HK-2 (cell line): ENCODE results near the gene ARL8A.

Experiments used
- DNase-seq: peaks from one replicate; pipeline ENCODE4 v3.0.0-alpha.2; 2018; ENCODE audit not compliant: unreplicated experiment

Gene ARL8A

DNA sequence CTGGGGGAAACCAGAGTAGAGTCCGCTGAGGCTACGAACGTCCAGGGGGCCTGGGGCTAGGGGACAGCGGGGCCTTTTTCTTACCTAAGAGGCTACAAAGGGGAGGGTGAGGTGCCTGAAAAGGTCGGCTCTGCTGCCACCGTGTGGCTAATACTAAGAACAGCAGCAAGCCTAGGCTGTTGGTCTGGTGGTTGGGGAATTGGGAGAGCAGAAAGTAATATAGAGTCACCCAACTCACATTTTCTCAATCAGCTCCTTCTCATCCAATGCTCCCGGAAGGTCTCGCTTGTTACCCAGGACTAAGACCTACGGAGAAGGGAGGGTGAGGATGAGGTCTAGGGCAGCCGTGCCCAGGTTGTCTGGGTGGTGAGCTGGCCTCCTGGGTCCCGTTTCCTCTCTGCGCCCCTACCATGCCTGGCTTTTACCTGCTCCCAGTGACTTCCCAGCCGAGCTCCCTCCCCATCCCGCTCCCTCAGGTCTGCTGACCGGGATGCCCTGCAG, 9.3 kb downstream of the ARL8A start:
- DNase-seq: peak; percentile 60

DNA sequence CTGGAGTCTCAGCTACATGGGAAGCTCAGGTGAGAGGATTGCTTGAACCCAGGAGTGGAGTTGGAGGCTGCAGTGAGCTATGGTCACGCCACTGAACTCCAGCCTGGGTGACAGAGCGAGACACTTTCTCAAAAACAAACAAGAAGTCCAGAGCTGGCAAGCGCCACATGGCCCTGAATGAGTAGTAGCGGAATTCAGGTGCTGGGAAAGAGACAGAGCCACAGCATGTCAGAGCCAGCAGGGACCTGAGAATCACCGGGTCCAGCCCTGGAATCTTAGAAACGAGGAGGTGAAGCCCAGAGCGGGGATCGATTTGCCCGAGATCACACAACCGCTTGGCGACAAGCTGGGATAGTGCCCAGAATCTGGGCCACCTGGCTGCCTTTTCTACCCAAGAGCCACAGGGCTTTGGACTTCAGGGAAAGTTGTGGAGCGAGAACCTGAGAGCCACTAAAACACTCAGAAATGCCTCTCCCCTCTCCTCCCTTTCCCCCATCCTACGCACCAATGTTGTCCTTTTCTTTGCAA, 9.8 kb downstream of the ARL8A start:
- no peak for DNase-seq

DNA sequence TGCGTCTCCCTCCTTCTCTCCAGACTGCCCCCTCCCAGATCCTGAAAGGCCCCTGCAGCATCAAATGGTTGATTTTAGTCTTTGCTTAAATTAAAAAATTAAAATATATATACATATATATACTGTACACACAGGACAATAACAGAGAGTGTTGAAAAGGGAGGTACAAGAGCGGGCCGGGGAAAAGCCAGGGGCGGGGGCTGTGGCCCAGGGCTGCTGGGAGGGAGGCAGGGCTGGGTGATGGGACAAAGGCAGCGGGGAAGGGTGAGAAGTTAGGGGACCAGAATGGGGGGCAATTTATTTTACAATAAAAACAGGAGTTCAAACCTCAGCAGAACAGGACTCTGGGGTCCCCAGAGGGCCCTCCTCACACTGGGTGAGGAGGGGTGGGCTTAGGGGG, 10.5 kb downstream of the ARL8A start:
- no peak for DNase-seq

DNA sequence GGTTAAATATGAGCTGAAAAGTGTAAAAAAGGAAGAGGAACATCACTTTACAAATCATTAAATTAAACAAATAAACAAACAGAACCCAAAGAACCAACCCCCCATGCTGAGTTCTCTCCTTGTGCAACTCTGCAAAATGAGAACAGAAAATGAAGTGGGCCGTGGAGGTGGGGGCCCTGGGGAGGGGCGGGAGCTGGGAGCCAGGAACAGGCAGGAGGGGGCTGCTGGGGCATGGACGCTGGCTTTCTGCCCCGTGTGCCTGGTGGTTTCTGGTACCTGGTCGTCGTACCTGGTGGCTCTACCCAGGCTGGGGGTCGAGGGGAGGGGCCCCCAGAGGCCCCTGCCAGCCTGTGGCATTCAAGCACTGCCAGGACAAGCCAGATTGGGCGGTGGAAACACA, 11.0 kb downstream of the ARL8A start:
- DNase-seq: no peak

DNA sequence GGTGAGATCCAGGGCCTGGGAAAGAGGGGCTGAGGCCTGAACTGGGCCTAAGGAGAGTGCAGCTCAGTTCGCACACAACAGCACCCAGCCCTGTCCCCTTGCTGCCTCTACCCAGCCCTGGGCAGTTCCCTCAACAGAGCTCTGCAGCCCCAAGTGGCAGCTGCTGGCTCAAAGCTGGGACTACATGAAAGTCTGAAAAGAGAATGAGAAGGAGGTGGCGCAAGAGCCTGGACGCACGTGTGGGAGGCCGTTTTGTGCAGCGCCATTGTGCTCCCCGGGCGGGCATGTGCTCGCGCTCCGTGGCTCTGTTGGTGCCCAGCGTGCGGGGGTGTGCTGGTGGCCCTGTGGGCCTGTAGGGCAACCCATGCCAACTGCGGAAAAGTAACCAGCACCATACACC, 11.5 kb downstream of the ARL8A start:
- DNase-seq: no peak

DNA sequence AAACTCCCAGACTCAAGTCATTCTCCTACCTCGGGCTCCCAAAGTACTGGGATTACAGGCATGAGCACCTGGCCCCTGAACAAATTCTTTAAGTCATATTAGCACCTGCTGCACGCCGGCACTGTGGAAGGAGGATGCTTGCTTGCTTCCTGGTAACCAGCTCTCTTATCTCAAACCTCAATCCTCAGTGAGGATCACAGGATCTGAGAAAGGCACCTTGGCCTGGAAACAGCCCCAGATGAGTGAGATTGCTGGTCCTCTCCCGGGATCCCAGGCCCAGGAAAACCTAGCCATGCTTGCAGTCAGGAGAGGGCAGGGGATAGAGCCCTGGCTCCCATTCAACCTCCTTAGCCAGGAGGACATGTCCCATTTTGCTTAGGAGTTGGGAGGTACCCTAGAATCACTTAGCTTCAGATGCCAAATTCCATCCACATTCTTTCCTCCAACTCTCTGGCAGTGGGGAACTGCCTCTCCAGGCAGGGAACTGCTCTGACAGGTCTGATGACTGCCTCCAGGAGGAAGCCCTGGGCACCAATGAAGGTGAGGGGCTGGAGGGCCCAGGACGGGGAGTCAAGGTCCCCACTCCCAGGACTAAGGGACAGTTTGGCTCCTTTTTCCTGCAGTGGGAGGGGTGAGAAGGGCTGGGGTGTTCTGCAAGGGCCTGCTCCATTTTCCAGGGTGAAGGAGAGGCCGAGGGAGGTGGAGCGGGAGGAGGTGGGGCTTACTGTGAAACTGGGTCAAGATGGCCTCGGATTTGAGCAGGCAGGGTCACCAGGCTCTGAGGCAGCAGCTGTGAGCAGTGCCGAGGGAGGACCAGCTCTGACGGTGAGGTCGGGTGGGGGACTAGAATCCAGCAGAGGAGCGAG, 12.3 kb downstream of the ARL8A start:
- DNase-seq: no peak

DNA sequence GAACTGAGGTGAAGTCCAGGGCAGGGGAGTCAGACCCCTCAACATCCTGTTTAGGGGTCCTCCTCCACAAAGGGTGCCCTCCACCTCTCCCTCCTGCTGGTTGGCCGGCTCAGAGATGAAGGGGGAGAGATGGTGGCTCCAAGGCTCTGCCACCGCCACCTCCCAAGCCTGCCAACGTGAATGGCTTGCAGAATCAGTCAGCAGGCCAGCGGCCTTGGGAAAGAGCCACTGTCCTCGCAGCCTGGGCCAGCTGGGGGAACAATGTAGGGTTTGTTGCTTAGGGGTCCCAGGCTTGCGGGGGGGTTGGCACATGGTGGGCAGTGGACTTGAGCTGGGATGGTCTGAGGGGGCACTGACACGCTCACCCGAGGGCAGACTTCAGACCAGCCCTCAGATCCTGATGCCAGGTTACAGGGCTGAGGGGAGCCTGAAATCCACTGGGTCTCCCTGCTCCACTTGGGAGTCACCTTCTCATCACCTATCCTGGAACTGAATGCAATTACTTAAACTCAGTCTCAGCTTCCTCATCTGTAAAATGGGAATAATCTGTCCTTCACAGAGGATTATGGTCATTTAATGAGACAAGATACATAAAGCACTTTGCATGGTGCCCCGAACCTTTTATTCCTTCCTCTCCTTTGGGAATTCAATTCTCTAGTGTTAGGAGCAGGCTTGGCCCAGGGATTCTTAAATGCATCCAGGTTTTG, 13.6 kb downstream of the ARL8A start:
- DNase-seq: no peak

DNA sequence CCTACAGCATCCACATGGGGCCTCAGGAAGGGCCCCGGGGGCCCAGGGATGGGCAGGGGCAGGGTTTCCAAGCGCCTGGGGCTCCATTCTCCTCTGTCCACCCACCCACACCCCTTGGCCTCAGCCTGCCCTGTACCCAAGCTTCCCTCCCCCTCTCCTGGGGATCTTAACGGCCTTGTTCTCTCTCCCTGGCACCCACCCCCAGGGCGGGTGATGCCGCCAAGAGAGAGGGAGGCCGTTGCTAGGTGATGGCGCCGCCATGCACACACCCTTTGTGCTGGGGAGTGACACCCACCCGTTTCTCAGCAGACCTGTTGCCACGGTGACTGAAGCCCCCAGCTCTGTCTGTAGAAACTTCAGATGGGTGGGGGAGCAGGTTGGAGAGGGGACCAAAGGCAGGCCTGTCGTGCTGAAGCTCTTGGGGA, 14.2 kb downstream of the ARL8A start:
- DNase-seq: no peak

DNA sequence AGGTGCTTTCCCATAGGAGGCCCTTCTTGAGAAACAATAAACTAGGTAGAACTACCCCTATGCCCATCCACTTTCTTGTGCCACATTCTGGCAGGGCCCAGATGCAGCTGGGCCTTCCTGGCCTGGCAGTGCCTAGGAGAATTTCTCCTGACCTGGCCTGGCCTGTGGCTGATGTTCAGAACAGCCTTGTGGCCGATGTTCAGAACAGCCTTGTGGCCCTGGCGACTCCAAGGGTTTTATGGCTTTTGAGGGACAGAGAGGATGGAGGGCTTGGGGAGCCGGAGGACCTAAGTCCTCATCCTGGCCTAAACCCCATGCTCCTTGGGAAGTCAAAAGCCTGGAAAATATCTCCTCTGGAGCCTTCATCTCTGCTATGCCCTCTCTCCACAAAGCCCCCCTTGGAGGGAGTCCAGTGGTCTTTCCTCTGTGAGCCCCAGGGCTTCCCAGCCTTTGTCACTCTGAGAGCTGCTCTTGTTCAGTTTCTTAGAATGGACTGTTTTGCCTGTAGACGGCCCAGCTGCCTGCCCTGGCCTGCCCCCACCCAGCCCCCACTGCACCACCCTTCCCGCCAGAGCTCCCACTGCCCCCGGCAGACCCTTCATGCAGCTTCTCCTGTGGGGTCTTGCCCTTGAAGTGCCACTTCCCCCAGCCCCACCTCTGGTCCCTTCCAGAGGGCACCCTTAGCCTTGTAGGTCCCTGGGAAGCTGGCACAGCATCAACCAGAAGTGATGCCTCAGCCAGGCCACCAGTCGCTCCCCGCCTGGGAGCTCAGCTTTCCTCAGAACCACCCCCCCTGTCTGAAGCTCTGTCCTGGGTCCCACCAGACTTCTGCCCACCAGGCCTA, 14.9 kb downstream of the ARL8A start:
- no peak for DNase-seq

DNA sequence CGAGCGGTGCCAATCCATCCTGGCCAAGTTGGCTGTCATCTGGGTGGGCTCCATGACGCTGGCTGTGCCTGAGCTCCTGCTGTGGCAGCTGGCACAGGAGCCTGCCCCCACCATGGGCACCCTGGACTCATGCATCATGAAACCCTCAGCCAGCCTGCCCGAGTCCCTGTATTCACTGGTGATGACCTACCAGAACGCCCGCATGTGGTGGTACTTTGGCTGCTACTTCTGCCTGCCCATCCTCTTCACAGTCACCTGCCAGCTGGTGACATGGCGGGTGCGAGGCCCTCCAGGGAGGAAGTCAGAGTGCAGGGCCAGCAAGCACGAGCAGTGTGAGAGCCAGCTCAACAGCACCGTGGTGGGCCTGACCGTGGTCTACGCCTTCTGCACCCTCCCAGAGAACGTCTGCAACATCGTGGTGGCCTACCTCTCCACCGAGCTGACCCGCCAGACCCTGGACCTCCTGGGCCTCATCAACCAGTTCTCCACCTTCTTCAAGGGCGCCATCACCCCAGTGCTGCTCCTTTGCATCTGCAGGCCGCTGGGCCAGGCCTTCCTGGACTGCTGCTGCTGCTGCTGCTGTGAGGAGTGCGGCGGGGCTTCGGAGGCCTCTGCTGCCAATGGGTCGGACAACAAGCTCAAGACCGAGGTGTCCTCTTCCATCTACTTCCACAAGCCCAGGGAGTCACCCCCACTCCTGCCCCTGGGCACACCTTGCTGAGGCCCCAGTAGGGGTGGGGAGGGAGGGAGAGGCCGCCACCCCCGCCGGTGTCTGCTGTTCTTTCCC, 16.5 kb downstream of the ARL8A start:
- no peak for DNase-seq

DNA sequence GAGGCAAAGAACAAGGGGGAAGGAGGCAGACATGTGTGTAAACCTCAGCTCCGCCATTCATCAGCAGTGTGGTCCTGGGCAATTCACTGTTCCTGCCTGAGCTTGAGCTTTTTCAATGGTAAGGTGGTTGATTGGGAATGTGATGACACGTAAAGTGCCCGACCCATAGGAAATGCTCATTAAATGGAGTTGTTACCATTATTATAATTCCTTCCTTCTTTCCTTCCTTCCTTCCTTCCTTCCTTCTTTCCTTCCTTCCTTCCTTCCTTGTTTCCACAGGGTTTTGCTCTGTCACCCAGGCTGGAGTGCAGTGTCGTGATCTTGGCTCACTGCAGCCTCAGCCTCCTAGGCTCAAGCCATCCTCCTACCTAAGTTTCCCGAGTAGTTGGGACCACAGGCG, 17.5 kb downstream of the ARL8A start:
- no peak for DNase-seq

DNA sequence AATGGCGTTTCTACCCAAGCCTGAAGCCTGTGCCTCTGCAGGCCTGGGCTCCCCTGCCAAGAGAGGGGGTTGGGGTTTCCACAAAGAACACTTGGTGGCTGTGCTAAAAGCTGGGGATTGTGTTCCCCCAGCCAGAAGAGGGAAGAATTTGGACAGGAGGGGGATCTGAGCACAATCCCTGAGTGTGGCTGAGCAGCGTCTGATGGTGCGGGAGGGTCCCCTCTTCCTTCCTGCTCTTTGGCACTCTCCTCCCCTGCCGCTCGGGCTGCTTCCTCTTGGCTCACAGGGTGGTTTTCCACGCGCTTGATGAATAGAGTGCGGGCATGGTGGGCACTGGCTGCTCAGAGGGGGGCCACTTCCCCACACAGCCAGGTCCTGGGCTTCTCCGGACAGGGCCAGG, 18.1 kb downstream of the ARL8A start:
- no peak for DNase-seq

DNA sequence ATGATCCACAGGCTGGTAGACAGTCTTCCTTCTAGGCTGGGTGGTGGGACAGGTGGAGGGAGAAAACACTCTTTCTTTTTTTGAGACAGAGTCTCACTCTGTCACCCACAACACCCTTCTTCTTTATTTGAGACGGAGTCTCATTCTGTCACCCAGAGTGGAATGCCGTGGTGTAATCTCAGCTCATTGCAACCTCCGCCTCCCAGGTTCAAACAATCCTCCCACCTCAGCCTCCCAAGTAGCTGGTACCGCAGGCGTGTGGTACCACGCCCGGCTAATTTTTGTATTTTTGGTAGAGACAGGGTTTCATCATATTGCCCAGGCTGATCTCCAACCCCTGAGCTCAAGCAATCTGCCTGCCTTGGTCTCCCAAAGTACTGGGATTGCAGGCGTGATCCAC, 18.9 kb downstream of the ARL8A start:
- DNase-seq: no peak

DNA sequence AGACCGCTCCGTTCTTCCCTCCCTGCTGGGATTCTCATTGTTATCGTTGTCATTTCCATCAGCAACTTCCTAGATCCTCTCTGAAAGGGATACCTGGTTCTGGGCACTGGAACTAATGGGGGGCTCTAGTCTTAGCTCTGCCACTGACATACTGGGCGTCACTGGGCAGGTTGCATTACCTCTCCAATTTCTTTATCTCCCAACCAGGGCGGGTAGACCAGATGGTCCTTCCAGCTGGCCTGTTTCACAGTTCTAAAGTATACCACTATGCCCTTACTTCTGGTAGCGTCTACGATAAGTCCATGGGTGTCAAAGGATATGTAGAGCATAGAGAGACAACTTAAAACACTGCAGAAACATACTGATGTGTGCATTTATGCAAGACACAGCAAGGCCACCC, 20.4 kb downstream of the ARL8A start:
- DNase-seq: no peak

DNA sequence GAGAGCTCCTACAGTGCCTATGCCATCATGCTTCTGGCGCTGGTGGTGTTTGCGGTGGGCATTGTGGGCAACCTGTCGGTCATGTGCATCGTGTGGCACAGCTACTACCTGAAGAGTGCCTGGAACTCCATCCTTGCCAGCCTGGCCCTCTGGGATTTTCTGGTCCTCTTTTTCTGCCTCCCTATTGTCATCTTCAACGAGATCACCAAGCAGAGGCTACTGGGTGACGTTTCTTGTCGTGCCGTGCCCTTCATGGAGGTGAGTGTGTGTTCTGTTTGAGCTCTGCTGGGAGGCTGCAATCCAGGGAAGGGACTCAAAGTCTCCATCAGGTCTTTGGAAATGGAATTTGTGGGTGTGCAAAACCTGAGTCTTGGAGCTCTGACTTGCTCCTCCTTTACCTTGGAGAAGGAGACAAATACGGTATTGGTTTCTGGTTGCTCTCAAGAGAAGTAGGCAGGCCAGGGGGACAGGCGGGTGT, 21.2 kb downstream of the ARL8A start:
- no peak for DNase-seq

DNA sequence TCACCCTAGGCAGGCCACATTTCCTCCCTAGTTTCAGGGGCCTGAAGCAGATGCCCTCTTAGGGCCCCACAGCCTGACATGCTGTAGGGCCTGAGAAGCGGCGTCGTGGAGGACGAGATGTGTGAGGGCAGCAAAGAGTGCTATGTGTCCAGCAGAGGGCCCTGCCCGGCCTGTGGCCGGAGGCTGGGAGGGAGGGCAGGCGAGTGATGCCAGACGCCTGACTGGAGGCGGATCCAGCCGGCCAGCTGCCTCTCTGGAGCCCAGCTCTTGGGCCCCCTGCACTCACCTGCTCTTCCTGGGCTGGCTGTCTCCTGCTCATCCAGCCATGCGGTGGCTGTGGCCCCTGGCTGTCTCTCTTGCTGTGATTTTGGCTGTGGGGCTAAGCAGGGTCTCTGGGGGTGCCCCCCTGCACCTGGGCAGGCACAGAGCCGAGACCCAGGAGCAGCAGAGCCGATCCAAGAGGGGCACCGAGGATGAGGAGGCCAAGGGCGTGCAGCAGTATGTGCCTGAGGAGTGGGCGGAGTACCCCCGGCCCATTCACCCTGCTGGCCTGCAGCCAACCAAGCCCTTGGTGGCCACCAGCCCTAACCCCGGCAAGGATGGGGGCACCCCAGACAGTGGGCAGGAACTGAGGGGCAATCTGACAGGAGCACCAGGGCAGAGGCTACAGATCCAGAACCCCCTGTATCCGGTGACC, 21.8 kb downstream of the ARL8A start, which contains the start of gene GPR37L1:
GPR37L1 (plus strand) TSS at position 279 of the 697 bp plus-strand sequence; CDS start at position 326, 47 bp downstream.
- peak; percentile 83 for DNase-seq

DNA sequence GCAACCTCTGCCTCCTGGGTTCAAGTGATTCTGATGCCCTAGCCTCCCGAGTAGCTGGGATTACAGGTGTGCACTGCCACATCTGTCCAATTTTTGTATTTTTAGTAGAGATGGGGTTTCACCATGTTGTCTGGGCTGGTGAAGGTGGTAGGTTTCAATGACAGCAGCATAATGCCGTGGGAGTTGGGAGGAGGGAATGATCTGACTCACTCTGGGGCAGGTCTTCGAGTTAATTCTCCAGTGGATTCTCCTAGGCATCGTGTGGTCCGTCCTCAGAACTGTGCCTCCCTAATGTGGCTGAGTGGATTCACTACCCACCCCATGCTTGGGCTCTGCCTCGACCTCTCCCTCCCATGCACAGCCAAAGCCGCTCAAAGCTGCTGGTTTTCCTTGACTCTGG, 23.5 kb downstream of the ARL8A start:
- DNase-seq: no peak

DNA sequence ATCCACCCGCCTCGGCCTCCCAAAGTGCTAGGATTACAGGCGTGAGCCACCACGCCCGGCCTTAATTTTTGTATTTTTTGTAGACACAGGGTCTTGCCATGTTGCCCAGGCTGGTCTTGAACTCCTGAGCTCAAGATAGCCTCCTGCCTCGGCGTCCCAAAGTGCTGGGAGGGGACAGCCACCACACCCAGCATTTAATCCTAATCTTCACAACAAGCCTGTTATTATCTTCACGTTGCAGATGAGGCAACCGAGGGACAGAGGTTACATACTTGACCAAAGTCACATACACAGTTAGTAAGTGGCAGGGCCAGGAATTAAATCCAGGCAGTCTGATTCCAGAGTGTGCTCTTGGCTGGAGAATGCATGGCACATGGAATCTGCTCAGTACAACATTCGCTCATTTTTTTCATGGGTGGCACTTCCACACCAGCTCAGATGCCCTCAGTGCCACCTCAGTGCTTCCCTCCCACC, 26.6 kb downstream of the ARL8A start:
- DNase-seq: no peak

DNA sequence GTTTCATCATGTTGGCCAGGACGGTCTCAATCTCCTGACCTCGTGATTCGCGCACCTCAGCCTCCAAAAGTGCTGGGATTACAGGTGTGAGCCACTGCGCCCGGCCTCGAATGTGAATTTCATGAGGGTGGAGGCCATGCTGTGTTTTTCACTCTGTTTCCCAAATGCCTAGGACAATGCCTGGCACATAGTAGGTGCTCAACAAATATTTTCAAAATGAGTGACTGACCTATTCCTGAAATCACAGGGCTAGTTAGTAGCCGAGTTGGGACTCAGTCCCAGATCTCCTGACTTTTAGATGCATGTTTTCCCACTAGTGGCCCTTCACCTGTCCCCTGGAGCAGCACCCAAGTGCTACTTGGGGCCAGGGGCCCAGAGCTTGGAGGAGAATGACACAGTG, 28.2 kb downstream of the ARL8A start:
- DNase-seq: no peak

DNA sequence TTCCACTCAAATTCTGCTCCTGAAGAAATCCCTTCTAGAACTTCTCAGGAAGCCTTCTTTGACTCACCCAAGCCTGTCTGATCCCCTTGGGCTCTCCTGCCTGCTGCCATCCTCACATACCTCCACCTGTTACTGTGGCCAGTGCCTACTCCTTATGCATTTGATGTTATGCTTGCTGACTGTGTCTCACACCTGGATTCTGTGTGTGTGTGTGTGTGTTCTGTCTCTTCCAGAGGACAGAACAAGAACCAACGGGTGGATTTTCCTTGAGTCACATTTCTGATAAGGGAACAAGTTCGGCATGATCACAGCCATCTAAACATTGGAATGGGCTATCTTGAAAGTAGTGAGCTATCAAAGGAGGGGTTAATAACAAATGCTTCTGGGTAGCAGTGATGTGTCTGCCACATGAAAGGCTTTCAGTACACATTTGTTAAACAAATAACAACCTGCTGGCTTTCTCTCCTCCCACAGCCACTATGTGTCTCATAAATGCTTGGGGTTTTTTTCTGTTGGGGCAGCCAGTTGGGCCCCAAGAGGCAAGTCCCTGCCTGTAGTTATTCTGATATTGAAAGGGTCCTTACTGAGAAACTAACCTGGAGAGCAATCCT, 30.7 kb downstream of the ARL8A start:
- no peak for DNase-seq
